Subcutaneous abdominal adipose tissue (tissue), 5 donors: Measurements from ENCODE around the gene DIPK2A.

Experiments
- H3K27ac ChIP-seq: one replicate; pipeline ENCODE4 v1.7.0; 2013; ENCODE audit warnings: low read depth, mild to moderate bottlenecking, inconsistent platforms, low read length, moderate library complexity
- H3K27me3 ChIP-seq, 5 donors: one replicate each; pipeline ENCODE4 v1.7.0; 2013; ENCODE audit warnings: low read length in 5 of 5, inconsistent platforms in 1 of 5; ENCODE audit not compliant: control insufficient read depth in 5 of 5, insufficient read depth in 4 of 5
- H3K36me3 ChIP-seq, 5 donors: one replicate each; pipeline ENCODE4 v1.7.0; 2013; ENCODE audit warnings: low read length in 5 of 5; ENCODE audit not compliant: control insufficient read depth in 5 of 5, insufficient read depth in 5 of 5
- H3K4me1 ChIP-seq, 5 donors: one replicate each; pipeline ENCODE4 v1.7.0; 2013; ENCODE audit warnings: low read length in 5 of 5, mild to moderate bottlenecking in 3 of 5, moderate library complexity in 1 of 5; ENCODE audit not compliant: control insufficient read depth in 5 of 5, insufficient read depth in 5 of 5
- H3K4me3 ChIP-seq, 5 donors: one replicate each; pipeline ENCODE4 v1.7.0; 2013; ENCODE audit warnings: low read length in 5 of 5, low read depth in 1 of 5
- H3K9ac ChIP-seq, 5 donors: one replicate each; pipeline ENCODE4 v1.7.0; 2013; ENCODE audit warnings: low read length in 5 of 5, mild to moderate bottlenecking in 4 of 5, moderate library complexity in 3 of 5
- H3K9me3 ChIP-seq, 5 donors: one replicate each; pipeline ENCODE4 v1.7.0; 2013; ENCODE audit warnings: low read length in 5 of 5; ENCODE audit not compliant: control insufficient read depth in 5 of 5
- donor health status: healthy.
- donor health status: healthy.
- donor health status: healthy.
- donor health status: healthy.
- donor health status: healthy.

DIPK2A gene

DNA sequence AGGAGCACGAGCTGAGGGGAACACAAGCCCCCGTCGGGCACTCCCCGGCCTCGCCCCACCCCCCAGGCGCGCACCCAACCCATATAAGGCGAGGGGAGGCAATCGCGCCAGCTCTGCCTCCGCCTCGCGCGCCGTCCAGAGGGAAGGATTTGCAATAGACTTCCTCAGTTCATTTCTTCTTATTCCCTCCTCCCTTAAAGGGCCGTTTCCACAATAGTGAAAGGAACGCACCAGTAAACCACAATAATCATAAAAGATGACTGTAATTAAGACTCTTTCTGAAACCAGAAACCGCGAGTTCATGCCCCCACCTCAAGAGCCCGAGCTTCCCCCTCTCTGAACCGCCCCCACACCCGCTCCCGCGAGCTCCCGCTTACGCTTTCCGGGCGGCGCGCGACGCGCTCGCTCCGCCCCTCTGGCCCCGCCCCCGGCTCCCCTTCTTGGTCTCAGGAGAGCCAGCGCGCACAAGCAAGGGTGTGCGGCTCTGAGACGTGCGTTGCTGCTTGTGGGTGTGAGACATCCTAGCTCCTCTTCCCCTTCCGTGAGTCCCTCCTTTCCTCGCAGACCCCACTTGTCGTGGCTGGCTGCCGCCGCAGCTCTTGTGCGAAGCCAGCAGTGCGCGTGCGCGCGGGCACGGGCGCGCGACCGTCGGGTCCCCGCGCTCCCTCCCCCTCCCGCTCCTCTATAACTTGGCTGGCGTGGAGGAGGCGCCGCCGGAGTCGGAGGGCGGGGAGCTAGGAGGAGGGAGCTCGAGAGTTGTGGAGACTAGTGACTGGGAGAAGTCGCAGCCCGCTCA is at the start of gene DIPK2A:
Gene DIPK2A, plus strand, starts transcription at position 465 of the 796 bp plus-strand sequence. CDS start 510 bp downstream, outside the sequence.
- Histone ChIP-seq H3K4me1 (peaks cover 0 to 34% (median 26%) of the 10 kb centered on the region in 5 donors), H3K36me3 (no peaks in the 10 kb centered on the region), H3K4me3 (peak within 1 kb of the TSS; percentile 83 to 96 (median 88)), H3K9ac (peak within 1 kb of the TSS; percentile 38 to 88 (median 83)), H3K27ac (peak within 1 kb of the TSS; percentile 91), H3K9me3 (no peaks in the 10 kb centered on the region), H3K27me3 (no peaks in the 10 kb centered on the region)

GRCh38 chr3:143924522-143925285 is 46.9 kb upstream of the DIPK2A start:
- Histone ChIP-seq H3K36me3 (no peaks in the 10 kb centered on the region), H3K4me3 (no peak overlapping the region), H3K9me3 (no peaks in the 10 kb centered on the region), H3K27ac (no peak overlapping the region), H3K4me1 (no peaks in the 10 kb centered on the region), H3K9ac (no peak overlapping the region), H3K27me3 (no peaks in the 10 kb centered on the region)

- Histone ChIP-seq H3K4me1 (no peaks in the 10 kb centered on the region), H3K4me3 (no peak overlapping the region), H3K36me3 (no peaks in the 10 kb centered on the region), H3K9me3 (no peaks in the 10 kb centered on the region), H3K27me3 (no peaks in the 10 kb centered on the region), H3K27ac (no peak overlapping the region), H3K9ac (no peak overlapping the region)
Observed at GRCh38 chr3:143928056-143928455, 43.6 kb upstream of the DIPK2A start.

DNA sequence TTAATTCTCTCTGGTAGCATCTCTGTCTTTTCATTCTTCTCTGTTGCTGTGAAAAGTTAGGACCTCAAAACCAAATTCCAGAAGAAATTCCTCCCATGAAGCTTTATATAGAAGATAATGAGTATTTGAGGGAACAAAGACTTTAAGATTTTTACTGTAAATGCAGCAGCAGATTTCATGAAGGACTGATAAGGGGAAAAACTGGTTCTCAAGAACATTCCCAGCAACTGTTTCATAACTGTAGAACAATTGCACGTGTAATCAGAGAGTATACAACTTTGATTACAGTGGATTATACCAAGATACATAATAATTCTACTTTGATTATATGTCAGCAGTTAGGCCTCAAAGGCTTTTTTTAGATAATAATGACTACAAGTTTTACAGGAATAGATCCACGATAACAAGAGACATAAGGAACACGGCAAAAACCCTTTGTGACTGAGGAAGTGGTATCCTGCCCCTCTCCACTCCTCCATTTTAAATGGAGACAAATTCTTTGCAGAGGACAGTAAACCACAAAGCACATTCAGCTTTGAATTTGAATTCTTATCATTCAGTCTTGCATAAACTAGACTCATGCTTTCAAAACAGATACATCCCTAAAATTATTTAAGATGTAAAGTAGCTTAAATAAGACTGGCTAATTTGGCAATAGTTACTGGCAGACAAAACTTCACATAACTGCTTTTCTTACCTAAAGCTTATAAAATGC is 42.9 kb upstream of the DIPK2A start:
- H3K4me3 ChIP-seq: no peak overlapping the region
- H3K9ac ChIP-seq: no peak overlapping the region
- no peaks in the 10 kb centered on the region for H3K36me3 ChIP-seq
- no peaks in the 10 kb centered on the region for H3K9me3 ChIP-seq
- H3K27me3 ChIP-seq: no peaks in the 10 kb centered on the region
- H3K27ac ChIP-seq: no peak overlapping the region
- H3K4me1 ChIP-seq: no peaks in the 10 kb centered on the region

DNA sequence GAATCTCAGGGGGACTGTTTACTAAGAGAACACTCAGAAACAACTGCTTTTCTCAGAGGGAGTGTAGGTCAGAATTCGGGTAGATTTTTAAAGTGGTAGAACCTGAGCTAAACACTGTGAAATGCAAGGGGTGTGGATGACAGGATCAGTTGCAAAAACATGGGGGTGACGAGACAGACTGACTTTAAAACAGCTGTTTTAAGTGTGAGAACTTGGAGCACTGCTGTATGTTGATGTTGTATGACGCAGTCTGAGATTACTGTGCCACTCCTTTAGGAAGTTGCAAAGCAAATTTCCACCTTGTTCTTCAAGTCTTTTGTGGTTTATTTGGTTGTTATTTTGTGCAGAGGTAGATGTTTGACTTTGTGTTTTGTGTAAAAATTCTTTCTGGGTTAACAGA is 36.8 kb upstream of the DIPK2A start:
- Histone ChIP-seq H3K4me3 (no peak overlapping the region), H3K36me3 (no peaks in the 10 kb centered on the region), H3K27ac (no peak overlapping the region), H3K9ac (no peak overlapping the region), H3K4me1 (no peaks in the 10 kb centered on the region), H3K27me3 (no peaks in the 10 kb centered on the region), H3K9me3 (no peaks in the 10 kb centered on the region)

DNA sequence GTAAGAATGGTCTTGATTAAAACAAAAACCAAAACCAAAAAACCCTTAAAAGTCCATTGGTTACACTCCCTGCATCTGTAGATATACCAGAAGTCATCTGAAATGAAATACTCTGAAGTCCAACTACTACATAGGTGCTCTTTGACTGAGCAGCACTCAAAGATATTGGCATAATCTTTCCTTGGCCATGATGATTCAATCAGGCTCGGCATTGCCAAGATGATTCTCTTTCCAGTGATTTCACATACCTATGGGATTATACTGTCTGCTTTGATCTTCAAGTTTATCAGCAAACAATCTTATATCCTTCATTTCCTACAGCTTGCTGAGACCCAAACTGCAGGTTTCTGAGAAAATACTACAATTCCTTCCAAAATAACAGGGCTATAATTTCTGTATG is 35.9 kb upstream of the DIPK2A start:
- Histone ChIP-seq H3K4me1 (no peaks in the 10 kb centered on the region), H3K9me3 (no peaks in the 10 kb centered on the region), H3K27ac (no peak overlapping the region), H3K9ac (no peak overlapping the region), H3K36me3 (no peaks in the 10 kb centered on the region), H3K4me3 (no peak overlapping the region), H3K27me3 (no peaks in the 10 kb centered on the region)

DNA sequence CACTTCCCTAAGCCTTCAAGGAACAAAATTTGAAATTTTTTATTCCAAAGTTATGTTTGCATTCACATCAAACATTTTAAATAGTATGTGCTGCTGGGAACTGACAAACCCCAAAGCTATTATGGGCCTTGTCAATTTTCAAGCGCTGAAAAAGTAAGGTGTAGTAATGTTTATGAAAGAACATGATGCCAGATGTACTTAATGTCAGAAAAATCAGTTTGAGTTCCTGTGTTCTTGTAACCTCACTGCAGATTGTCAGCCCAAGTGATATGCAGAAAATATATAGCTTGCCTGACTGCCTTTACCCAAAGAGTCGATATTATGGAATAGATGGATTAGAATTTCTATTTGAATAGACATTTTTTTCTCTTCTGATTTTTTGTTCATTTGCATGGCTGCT is 20.8 kb upstream of the DIPK2A start:
- H3K36me3 ChIP-seq: no peaks in the 10 kb centered on the region
- H3K27ac ChIP-seq: no peak overlapping the region
- H3K4me1 ChIP-seq: no peaks in the 10 kb centered on the region
- no peak overlapping the region for H3K4me3 ChIP-seq
- no peak overlapping the region for H3K9ac ChIP-seq
- H3K27me3 ChIP-seq: no peaks in the 10 kb centered on the region
- H3K9me3 ChIP-seq: no peaks in the 10 kb centered on the region

- Histone ChIP-seq H3K36me3 (no peaks in the 10 kb centered on the region), H3K4me1 (no peaks in the 10 kb centered on the region), H3K9ac (no peak overlapping the region)
Observed at GRCh38 chr3:143951351-143951971, 20.2 kb upstream of the DIPK2A start.

GRCh38 chr3:143952569-143953072 is 19.0 kb upstream of the DIPK2A start:
- Histone ChIP-seq H3K4me3 (no peak overlapping the region), H3K4me1 (no peaks in the 10 kb centered on the region), H3K27me3 (no peaks in the 10 kb centered on the region), H3K36me3 (no peaks in the 10 kb centered on the region), H3K9me3 (no peaks in the 10 kb centered on the region), H3K9ac (no peak overlapping the region), H3K27ac (no peak overlapping the region)

More at GRCh38 chr3:143951351-143951971, 20.2 kb upstream of the DIPK2A start:
- no peaks in the 10 kb centered on the region for H3K27me3 ChIP-seq
- no peak overlapping the region for H3K4me3 ChIP-seq
- H3K9me3 ChIP-seq: no peaks in the 10 kb centered on the region
- H3K27ac ChIP-seq: no peak overlapping the region
